DND-41 (cell line): ENCODE measurements around the gene BLCAP.
"Not testable (repeated sequence)": the region's sequence is repeated elsewhere in the genome, so short reads cannot be mapped to it uniquely, and the experiment has no call there.

Experiments
- ATAC-seq: fragments of 200-7000 bp; cut with Tn5 transposase; 3 replicates; pipeline ENCODE4 v1.9.1; 2021; ENCODE audit warnings: low read depth; ENCODE audit not compliant: insufficient read depth
- DNase-seq: peaks from one replicate; pipeline ENCODE4 v3.0.0-alpha.2; 2020
- H2AFZ ChIP-seq: 2 replicates; pipeline ENCODE4 v1.6.0; 2012; ENCODE audit warnings: low read depth, low read length
- H3K27ac ChIP-seq: 2 replicates; pipeline ENCODE4 v1.5.1; 2012; ENCODE audit warnings: low read length, inconsistent platforms
- H3K27me3 ChIP-seq: fragments of 200-600 bp; sonication (generic); 2 replicates; pipeline ENCODE4 v1.6.0; 2012; ENCODE audit warnings: low read length, mild to moderate bottlenecking, inconsistent platforms; ENCODE audit not compliant: insufficient read depth, poor library complexity
- H3K36me3 ChIP-seq: 2 replicates; pipeline ENCODE4 v1.5.1; 2012; ENCODE audit warnings: low read length, inconsistent platforms; ENCODE audit not compliant: insufficient read depth
- H3K4me1 ChIP-seq: 2 replicates; pipeline ENCODE4 v1.5.1; 2012; ENCODE audit warnings: mild to moderate bottlenecking, low read length; ENCODE audit not compliant: insufficient read depth
- H3K4me2 ChIP-seq: 2 replicates; pipeline ENCODE4 v1.6.0; 2012; ENCODE audit warnings: mild to moderate bottlenecking, moderate library complexity, low read length, inconsistent platforms; ENCODE audit not compliant: insufficient read depth
- H3K4me3 ChIP-seq, 2 experiments: fragments of 200-600 bp in 1 of 2; shearing (Covaris generic) in 1 of 2; 2 replicates each; pipeline ENCODE4 v1.5.1; 2012 to 2016; ENCODE audit warnings: inconsistent platforms in 2 of 2, low read length in 2 of 2, mild to moderate bottlenecking in 2 of 2, low read depth in 1 of 2, moderate library complexity in 1 of 2
- H3K79me2 ChIP-seq: 2 replicates; pipeline ENCODE4 v1.6.0; 2012; ENCODE audit warnings: low read length, inconsistent platforms; ENCODE audit not compliant: insufficient read depth
- H3K9ac ChIP-seq: 2 replicates; pipeline ENCODE4 v1.6.0; 2012; ENCODE audit warnings: low read depth, mild to moderate bottlenecking, inconsistent platforms, low read length, moderate library complexity
- H3K9me3 ChIP-seq: 2 replicates; pipeline ENCODE4 v1.5.1; 2012; ENCODE audit warnings: low read length, moderate library complexity, mild to moderate bottlenecking, inconsistent platforms; ENCODE audit not compliant: insufficient read depth, severe bottlenecking
- H4K20me1 ChIP-seq: 2 replicates; pipeline ENCODE4 v1.6.0; 2012; ENCODE audit warnings: low read length; ENCODE audit not compliant: insufficient read depth
- CTCF ChIP-seq: IDR thresholded peaks from 2 replicates; pipeline ENCODE4 v1.5.1; 2012; ENCODE audit warnings: borderline replicate concordance, low read length, moderate library complexity, mild to moderate bottlenecking; ENCODE audit not compliant: poor library complexity, severe bottlenecking; ENCODE audit errors: extremely low read depth
- EZH2 ChIP-seq: IDR thresholded peaks from 3 replicates; pipeline ENCODE4 v1.6.1; 2012; ENCODE audit warnings: borderline replicate concordance, low read depth, mild to moderate bottlenecking, moderate library complexity, low read length, inconsistent platforms; ENCODE audit not compliant: severe bottlenecking

The BLCAP gene

GRCh38 chr20:37559312-37560027 lies 31.8 kb upstream of the BLCAP start:
- H3K27ac ChIP-seq, result no peak overlapping the region
- H3K4me2 ChIP-seq, result no peak overlapping the region
- no peak for DNase-seq
- no peak overlapping the region for H3K4me3 ChIP-seq
- H3K27me3 ChIP-seq, result peaks cover 20% of the 10 kb centered on the region
- no peaks in the 10 kb centered on the region for H3K79me2 ChIP-seq
- ATAC-seq, result no peak
- H3K9ac ChIP-seq, result no peak overlapping the region
- TF ChIP-seq EZH2, result no peak
- TF ChIP-seq CTCF, result no peak
- H2AFZ ChIP-seq, result no peak overlapping the region
- H3K4me1 ChIP-seq, result peaks cover 5% of the 10 kb centered on the region
- H4K20me1 ChIP-seq, result peaks cover 3% of the 10 kb centered on the region; the same call in 1 of the 2 replicates
- H3K9me3 ChIP-seq, result no peaks in the 10 kb centered on the region
- no peaks in the 10 kb centered on the region for H3K36me3 ChIP-seq

- peaks cover 3% of the 10 kb centered on the region; the same call in 1 of the 2 replicates for H4K20me1 ChIP-seq
- H3K36me3 ChIP-seq, result no peaks in the 10 kb centered on the region
- no peaks in the 10 kb centered on the region for H3K79me2 ChIP-seq
- H3K9ac ChIP-seq, result no peak overlapping the region
- peaks cover 18% of the 10 kb centered on the region for H3K27me3 ChIP-seq
- no peaks in the 10 kb centered on the region for H3K9me3 ChIP-seq
- ATAC-seq, result no peak
- DNase-seq, result no peak
- H3K4me2 ChIP-seq, result no peak overlapping the region
- TF ChIP-seq EZH2 (no peak), CTCF (no peak)
- no peak overlapping the region for H3K4me3 ChIP-seq
- H3K4me1 ChIP-seq, result no peaks in the 10 kb centered on the region
- no peak overlapping the region for H2AFZ ChIP-seq
- no peak overlapping the region for H3K27ac ChIP-seq
These were observed 31.1 kb upstream of the BLCAP start for GRCh38 chr20:37558779-37559178.

- ATAC-seq (no peak), DNase-seq (no peak)
- Histone ChIP-seq H3K4me2 (no peak overlapping the region), H3K4me3 (no peak overlapping the region), H3K36me3 (no peaks in the 10 kb centered on the region), H2AFZ (no peak overlapping the region), H3K27ac (no peak overlapping the region), H3K9ac (no peak overlapping the region), H3K79me2 (no peaks in the 10 kb centered on the region), H3K4me1 (no peaks in the 10 kb centered on the region), H3K27me3 (peaks cover 14% of the 10 kb centered on the region), H4K20me1 (peaks cover 3% of the 10 kb centered on the region; the same call in 1 of the 2 replicates), H3K9me3 (no peaks in the 10 kb centered on the region)
- TF ChIP-seq CTCF (no peak), EZH2 (no peak)
These were observed 30.6 kb upstream of the BLCAP start for GRCh38 chr20:37558306-37558705.

- no peak for DNase-seq
- no peak overlapping the region for H3K4me3 ChIP-seq
- peaks cover 20% of the 10 kb centered on the region for H3K27me3 ChIP-seq
- no peaks in the 10 kb centered on the region for H3K9me3 ChIP-seq
- H2AFZ ChIP-seq, result no peak overlapping the region
- H3K4me1 ChIP-seq, result no peaks in the 10 kb centered on the region
- H4K20me1 ChIP-seq, result no peaks in the 10 kb centered on the region
- no peak overlapping the region for H3K4me2 ChIP-seq
- no peaks in the 10 kb centered on the region for H3K36me3 ChIP-seq
- H3K79me2 ChIP-seq, result no peaks in the 10 kb centered on the region
- no peak overlapping the region for H3K9ac ChIP-seq
- no peak for ATAC-seq
- TF ChIP-seq EZH2, result no peak
- no peak for TF ChIP-seq CTCF
- H3K27ac ChIP-seq, result no peak overlapping the region
These were observed 28.9 kb upstream of the BLCAP start for GRCh38 chr20:37556538-37556937.

- DNase-seq, result not testable (repeated sequence)
These were observed 27.1 kb upstream of the BLCAP start for GRCh38 chr20:37554721-37555298.

More at GRCh38 chr20:37554721-37555298, 27.1 kb upstream of the BLCAP start:
- not testable (repeated sequence) for H3K27ac ChIP-seq, H3K4me3 ChIP-seq, H3K9me3 ChIP-seq, H4K20me1 ChIP-seq, H3K4me2 ChIP-seq, H3K36me3 ChIP-seq, H3K4me1 ChIP-seq, ATAC-seq, H3K9ac ChIP-seq, H3K79me2 ChIP-seq, H2AFZ ChIP-seq
- H3K27me3 ChIP-seq, result peaks cover 17% of the 10 kb centered on the region
